Neural cell (in vitro differentiated cells): ENCODE results near the gene GNB1. TPM values are rescaled to one million over a fixed set of nuclear protein-coding genes. Genes with fewer than 3 reads are reported as not detected.

Source experiments
- H2AFZ ChIP-seq: fragments of 200-600, 300-800 bp; sonication (generic), shearing (Covaris generic); 2 replicates; pipeline ENCODE4 v1.6.0; 2014; ENCODE audit warnings: low read depth, mild to moderate bottlenecking, antibody characterized with exemption, low read length, moderate library complexity
- H3F3A ChIP-seq: fragments of 200-600 bp; shearing (Covaris generic); 2 replicates; pipeline ENCODE4 v1.6.1; 2016; ENCODE audit warnings: mild to moderate bottlenecking, moderate library complexity, mixed read lengths, antibody characterized with exemption, low read length; ENCODE audit not compliant: insufficient read depth, poor library complexity, severe bottlenecking
- H3K27ac ChIP-seq: fragments of 200-600, 300-800 bp; sonication (generic), shearing (Covaris generic); 2 replicates; pipeline ENCODE4 v1.5.1; 2014; ENCODE audit warnings: mild to moderate bottlenecking, low read length, moderate library complexity
- H3K27me3 ChIP-seq: fragments of 300-800, 200-600 bp; sonication (generic), shearing (Covaris generic); 2 replicates; pipeline ENCODE4 v1.6.0; 2014; ENCODE audit warnings: mild to moderate bottlenecking, low read depth, low read length, moderate library complexity; ENCODE audit not compliant: insufficient read depth
- H3K36me3 ChIP-seq: fragments of 300-800, 200-600 bp; sonication (generic), shearing (Covaris generic); 2 replicates; pipeline ENCODE4 v1.5.1; 2014; ENCODE audit warnings: mild to moderate bottlenecking, antibody characterized with exemption, low read length, moderate library complexity; ENCODE audit not compliant: insufficient read depth
- H3K4me2 ChIP-seq: fragments of 300-800, 200-600 bp; sonication (generic), shearing (Covaris generic); 2 replicates; pipeline ENCODE4 v1.6.0; 2014; ENCODE audit warnings: mild to moderate bottlenecking, low read length
- H3K4me3 ChIP-seq: fragments of 300-800, 200-600 bp; sonication (generic), shearing (Covaris generic); 2 replicates; pipeline ENCODE4 v1.5.1; 2014; ENCODE audit warnings: mild to moderate bottlenecking, low read length, moderate library complexity
- H3K79me2 ChIP-seq: fragments of 200-600 bp; shearing (Covaris generic); replicated peaks from 2 replicates; pipeline ENCODE4 v1.6.0; 2014; ENCODE audit warnings: mild to moderate bottlenecking, low read length, moderate library complexity; ENCODE audit not compliant: insufficient read depth
- H3K9ac ChIP-seq: fragments of 300-800, 200-600 bp; sonication (generic), shearing (Covaris generic); 2 replicates; pipeline ENCODE4 v1.6.1; 2016; ENCODE audit warnings: mild to moderate bottlenecking, low read length, mixed read lengths
- H3K9me2 ChIP-seq: fragments of 200-600 bp; shearing (Covaris generic); 2 replicates; pipeline ENCODE4 v1.6.1; 2016; ENCODE audit warnings: mild to moderate bottlenecking, low read length, mixed read lengths; ENCODE audit not compliant: insufficient read depth
- H3K9me3 ChIP-seq: fragments of 200-600, 300-800 bp; sonication (generic), shearing (Covaris generic); 2 replicates; pipeline ENCODE4 v1.6.1; 2016; ENCODE audit warnings: mild to moderate bottlenecking, mixed run types, low read length, moderate library complexity, mixed read lengths
- H4K20me1 ChIP-seq: fragments of 200-600 bp; shearing (Covaris generic); 2 replicates; pipeline ENCODE4 v1.6.1; 2016; ENCODE audit warnings: mild to moderate bottlenecking, mixed run types; ENCODE audit not compliant: insufficient read depth
- CTCF ChIP-seq: fragments of 450-650 bp; IDR thresholded peaks from 2 replicates; pipeline ENCODE4 v1.5.1; 2014; ENCODE audit warnings: antibody characterized with exemption, mild to moderate bottlenecking, moderate library complexity; ENCODE audit not compliant: poor library complexity, severe bottlenecking
- EP300 ChIP-seq: fragments of 450-650 bp; conservative IDR thresholded peaks from 2 replicates; pipeline ENCODE4 v1.6.1; 2014; ENCODE audit warnings: antibody characterized with exemption, mild to moderate bottlenecking, moderate library complexity; ENCODE audit not compliant: poor library complexity, severe bottlenecking
- EZH2 ChIP-seq: fragments of 200-600, 300-800 bp; shearing (Covaris generic), sonication (generic); IDR thresholded peaks from 2 replicates; pipeline ENCODE4 v1.6.1; 2014; ENCODE audit warnings: antibody characterized with exemption, low read length, borderline replicate concordance, mild to moderate bottlenecking; ENCODE audit not compliant: insufficient read depth, poor library complexity, severe bottlenecking
- MXI1 ChIP-seq: fragments of 450-650 bp; conservative IDR thresholded peaks from 2 replicates; pipeline ENCODE4 v1.6.1; 2014; ENCODE audit warnings: antibody characterized with exemption, mild to moderate bottlenecking; ENCODE audit not compliant: poor library complexity, severe bottlenecking
- POLR2AphosphoS5 ChIP-seq: IDR thresholded peaks from 2 replicates; pipeline ENCODE4 v1.6.1; 2012
- RAD21 ChIP-seq: fragments of 450-650 bp; conservative IDR thresholded peaks from 2 replicates; pipeline ENCODE4 v1.6.1; 2014; ENCODE audit warnings: antibody characterized with exemption, mild to moderate bottlenecking, moderate library complexity
- REST ChIP-seq: IDR thresholded peaks from 2 replicates; pipeline ENCODE4 v1.6.1; 2012; ENCODE audit warnings: borderline replicate concordance
- SMC3 ChIP-seq: fragments of 450-650 bp; conservative IDR thresholded peaks from 2 replicates; pipeline ENCODE4 v1.6.1; 2014; ENCODE audit warnings: antibody characterized with exemption, mild to moderate bottlenecking, moderate library complexity; ENCODE audit not compliant: poor library complexity
- TAF1 ChIP-seq: IDR thresholded peaks from 2 replicates; pipeline ENCODE4 v1.6.1; 2012; ENCODE audit warnings: low read depth
- polyA plus RNA-seq: library from polyadenylated mRNA; depleted of rRNA; stranded (reverse); fragments of >200 nt; gene quantifications from 2 replicates; pipeline ENCODE4 v1.2.3, GENCODE V29; 2014

Gene GNB1
- polyA plus RNA-seq, 1 donor from 2014 or later = 325 TPM

GRCh38 chr1:1928231-1929101 lies 37.6 kb upstream of the GNB1 start:
- Histone ChIP-seq H3K4me3 (no peak overlapping the region), H3F3A (no peaks in the 10 kb centered on the region), H3K9me3 (no peaks in the 10 kb centered on the region), H2AFZ (no peak overlapping the region), H3K4me2 (no peak overlapping the region), H3K9ac (no peak overlapping the region), H3K27ac (no peak overlapping the region), H3K9me2 (no peaks in the 10 kb centered on the region), H3K27me3 (no peaks in the 10 kb centered on the region), H4K20me1 (no peaks in the 10 kb centered on the region), H3K36me3 (no peaks in the 10 kb centered on the region), H3K79me2 (no peaks in the 10 kb centered on the region)
- TF ChIP-seq REST (no peak), SMC3 (no peak)

GRCh38 chr1:1927751-1928150 lies 36.9 kb upstream of the GNB1 start:
- Histone ChIP-seq H4K20me1 (no peaks in the 10 kb centered on the region), H3K4me2 (no peak overlapping the region), H3K9me3 (no peaks in the 10 kb centered on the region), H3K36me3 (no peaks in the 10 kb centered on the region), H2AFZ (no peak overlapping the region), H3F3A (no peaks in the 10 kb centered on the region), H3K27ac (no peak overlapping the region), H3K27me3 (no peaks in the 10 kb centered on the region), H3K9me2 (no peaks in the 10 kb centered on the region), H3K9ac (no peak overlapping the region), H3K79me2 (no peaks in the 10 kb centered on the region), H3K4me3 (no peak overlapping the region)
- TF ChIP-seq TAF1 = no peak
- TF ChIP-seq RAD21 = no peak

GRCh38 chr1:1926886-1927660 lies 36.2 kb upstream of the GNB1 start:
- Histone ChIP-seq H3K9ac (no peak overlapping the region), H3K27ac (no peak overlapping the region), H3K9me3 (no peaks in the 10 kb centered on the region), H3K27me3 (no peaks in the 10 kb centered on the region), H2AFZ (no peak overlapping the region), H3K4me2 (no peak overlapping the region), H3K9me2 (no peaks in the 10 kb centered on the region), H4K20me1 (no peaks in the 10 kb centered on the region), H3K79me2 (no peaks in the 10 kb centered on the region), H3K36me3 (no peaks in the 10 kb centered on the region), H3K4me3 (no peak overlapping the region), H3F3A (no peaks in the 10 kb centered on the region)
- TF ChIP-seq TAF1 (no peak), MXI1 (no peak), POLR2AphosphoS5 (no peak), RAD21 (no peak), REST (no peak), EZH2 (no peak), EP300 (no peak), SMC3 (no peak), CTCF (no peak)
